Psoas muscle (tissue), 8 donors: ENCODE measurements around the gene TMEM135. TPM values are rescaled to one million over a fixed set of nuclear protein-coding genes. Genes with fewer than 3 reads are reported as not detected.
"Not testable (repeated sequence)": the region's sequence is repeated elsewhere in the genome, so short reads cannot be mapped to it uniquely, and the experiment has no call there.

Experiments used
- ATAC-seq, 4 donors: fragments of 200-7000 bp; cut with Tn5 transposase; one replicate each; pipeline ENCODE4 v1.9.1; 2020; ENCODE audit warnings: moderate library complexity in 3 of 4, mild to moderate bottlenecking in 2 of 4
- DNase-seq, 2 donors: peaks; one replicate each; pipeline ENCODE4 v3.0.0-alpha.2; 2020
- H3K27ac ChIP-seq: fragments of 200-600 bp; one replicate; pipeline ENCODE4 v1.8.0; 2022
- H3K27me3 ChIP-seq, 3 donors: fragments of 200-600 bp in 1 of 3; one replicate each; pipeline versions ENCODE4 v1.6.1 to v1.8.0; 2013 to 2022; ENCODE audit warnings: low read length in 2 of 3, mild to moderate bottlenecking in 2 of 3, moderate library complexity in 1 of 3; ENCODE audit not compliant: insufficient read depth in 3 of 3
- H3K36me3 ChIP-seq, 2 donors: fragments of 200-600 bp in 1 of 2; one replicate each; pipeline versions ENCODE4 v1.6.1 to v1.8.0; 2013 to 2022; ENCODE audit warnings: low read depth in 1 of 2, mild to moderate bottlenecking in 1 of 2, moderate library complexity in 1 of 2; ENCODE audit not compliant: insufficient read depth in 1 of 2
- H3K4me1 ChIP-seq: fragments of 200-600 bp; one replicate; pipeline ENCODE4 v1.8.0; 2022
- H3K4me3 ChIP-seq: fragments of 200-600 bp; one replicate; pipeline ENCODE4 v1.8.0; 2022; ENCODE audit warnings: mild to moderate bottlenecking
- H3K9me3 ChIP-seq: fragments of 200-600 bp; one replicate; pipeline ENCODE4 v1.8.0; 2022
- WGBS, 3 donors: extraction: QIAGEN DNeasy Blood & Tissue Kit; methylation state at CpG; one replicate each; pipeline versions ENCODE4 v1.1.6 to v1.1.7; 2013; 5-methylcytosine and 5-hydroxymethylcytosine counted together
- intact Hi-C, 2 donors: fragments of 100-400 bp; cut with DNase I; formaldehyde crosslinking; loops; one replicate each; pipeline versions ENCODE4 v1.11.0 to v1.14.2; 2022
- polyA plus RNA-seq, 3 donors: library from polyadenylated mRNA; stranded (reverse); fragments of 200-250 nt; gene quantifications; one replicate each; pipeline ENCODE4 v1.2.3, GENCODE V29; 2013
- total RNA-seq, 4 donors: library from RNA; stranded (reverse); fragmentation: NEBNext Ultra II Directional in 2 of 4; extraction: Animal tissue kit (Norgen Biotek cat#: 25700) in 2 of 4; gene quantifications; one replicate each; pipeline versions ENCODE4 v1.2.1 to v1.2.4, GENCODE V29; 2021 to 2023
- TF ChIP-seq, protein P1 (sequence below): fragments of 200-600 bp; IDR thresholded peaks from one replicate; pipeline ENCODE4 v1.8.0; 2022; ENCODE audit warnings: antibody characterized with exemption
- donor health status: healthy with polysubstance abuse.
- donor health status: DM: no; HTN: no; CAD: no; lungs with moderate emphysema.
- donor health status: Bipolar disorder and iron deficiency.
- donor health status: healthy.
- donor health status: DM: yes; HTN: yes; CAD: no.
- donor health status: DM: no; HTN: no; CAD: no.
- donor health status: DM: no; HTN: no; CAD: no.
- donor health status: DM: yes; HTN: yes; CAD: no.

TMEM135 gene
- total and polyA plus RNA-seq, 7 donors: 4.1 to 26.6 (median 9.4) TPM

DNA sequence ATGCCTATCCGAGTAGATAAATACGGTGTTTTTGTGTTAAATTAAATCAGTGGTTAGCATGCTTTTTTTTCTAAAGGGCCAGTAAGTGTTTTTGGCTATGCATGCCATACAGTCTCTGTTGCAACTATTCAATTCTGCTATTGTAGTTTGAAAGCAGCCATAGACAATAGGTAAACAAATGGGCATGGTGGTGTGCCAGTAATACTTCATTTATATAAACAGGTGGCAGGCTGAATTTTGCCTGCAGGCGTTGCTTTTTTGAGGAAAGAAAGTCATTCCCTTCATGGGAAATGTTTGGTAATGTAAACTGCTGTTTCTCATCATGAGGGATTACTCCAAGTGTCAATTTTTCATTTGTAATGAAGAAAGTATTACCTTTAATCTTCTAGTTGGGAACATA, 106.5 kb downstream of the TMEM135 start:
- no peak for ATAC-seq
- WGBS, 3 donors: 57 to 73% (median 71%) methylated on average over 3 of the region's 3 CpGs

GRCh38 chr11:87148749-87149148, 111.0 kb downstream of the TMEM135 start:
- no peaks in the 10 kb centered on the region for H3K9me3 ChIP-seq
- TF ChIP-seq, protein P1, sequence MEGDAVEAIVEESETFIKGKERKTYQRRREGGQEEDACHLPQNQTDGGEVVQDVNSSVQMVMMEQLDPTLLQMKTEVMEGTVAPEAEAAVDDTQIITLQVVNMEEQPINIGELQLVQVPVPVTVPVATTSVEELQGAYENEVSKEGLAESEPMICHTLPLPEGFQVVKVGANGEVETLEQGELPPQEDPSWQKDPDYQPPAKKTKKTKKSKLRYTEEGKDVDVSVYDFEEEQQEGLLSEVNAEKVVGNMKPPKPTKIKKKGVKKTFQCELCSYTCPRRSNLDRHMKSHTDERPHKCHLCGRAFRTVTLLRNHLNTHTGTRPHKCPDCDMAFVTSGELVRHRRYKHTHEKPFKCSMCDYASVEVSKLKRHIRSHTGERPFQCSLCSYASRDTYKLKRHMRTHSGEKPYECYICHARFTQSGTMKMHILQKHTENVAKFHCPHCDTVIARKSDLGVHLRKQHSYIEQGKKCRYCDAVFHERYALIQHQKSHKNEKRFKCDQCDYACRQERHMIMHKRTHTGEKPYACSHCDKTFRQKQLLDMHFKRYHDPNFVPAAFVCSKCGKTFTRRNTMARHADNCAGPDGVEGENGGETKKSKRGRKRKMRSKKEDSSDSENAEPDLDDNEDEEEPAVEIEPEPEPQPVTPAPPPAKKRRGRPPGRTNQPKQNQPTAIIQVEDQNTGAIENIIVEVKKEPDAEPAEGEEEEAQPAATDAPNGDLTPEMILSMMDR: no peak
- no peak for ATAC-seq
- peaks cover 5% of the 10 kb centered on the region for H3K4me1 ChIP-seq
- WGBS, 3 donors: 75 to 81% (median 81%) methylated on average over 2 of the region's 2 CpGs
- intact Hi-C loops: no loop called here
- no peaks in the 10 kb centered on the region for H3K27me3 ChIP-seq
- H3K27ac ChIP-seq: no peak overlapping the region
- no peak overlapping the region for H3K4me3 ChIP-seq
- no peaks in the 10 kb centered on the region for H3K36me3 ChIP-seq
- no peak for DNase-seq

More for the DNA sequence above, 106.5 kb downstream of the TMEM135 start:
- H3K4me1 ChIP-seq: peaks cover 5% of the 10 kb centered on the region
- no peaks in the 10 kb centered on the region for H3K27me3 ChIP-seq
- no peaks in the 10 kb centered on the region for H3K36me3 ChIP-seq
- intact Hi-C loops: no loop called here
- no peak for DNase-seq
- H3K9me3 ChIP-seq: peaks cover 4% of the 10 kb centered on the region
- TF ChIP-seq, protein P1: no peak
- H3K4me3 ChIP-seq: no peak overlapping the region
- no peak overlapping the region for H3K27ac ChIP-seq

GRCh38 chr11:87149782-87150181, 112.0 kb downstream of the TMEM135 start:
- WGBS, 3 donors: 93 to 97% (median 96%) methylated on average over 7 of the region's 7 CpGs
- ATAC-seq, H3K4me3 ChIP-seq, intact Hi-C loops, DNase-seq, H3K27ac ChIP-seq, H3K27me3 ChIP-seq, H3K4me1 ChIP-seq, H3K9me3 ChIP-seq, H3K36me3 ChIP-seq: not testable (repeated sequence)

DNA sequence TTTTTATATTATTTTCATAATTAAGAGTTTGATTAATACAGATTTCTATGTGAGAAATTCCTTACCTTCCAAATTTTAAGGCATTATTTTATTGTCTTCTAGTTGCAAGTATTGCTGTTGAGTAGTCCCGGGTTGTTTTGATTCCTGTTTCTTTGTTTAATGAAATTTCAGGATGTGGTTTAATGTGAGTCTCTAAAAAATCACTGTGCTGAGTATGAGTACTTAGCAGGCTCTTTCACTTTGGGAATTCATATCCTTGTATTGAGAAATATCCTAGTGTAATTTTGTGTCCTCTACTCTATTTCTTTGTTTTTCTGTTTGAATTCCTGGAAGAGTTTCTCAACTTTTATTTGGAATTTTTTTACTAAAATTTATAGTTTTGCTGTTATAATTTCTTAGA, 113.2 kb downstream of the TMEM135 start:
- Histone ChIP-seq H3K27ac (no peak overlapping the region), H3K27me3 (no peaks in the 10 kb centered on the region), H3K36me3 (no peaks in the 10 kb centered on the region), H3K4me3 (no peak overlapping the region), H3K9me3 (no peaks in the 10 kb centered on the region), H3K4me1 (peaks cover 4% of the 10 kb centered on the region)
- intact Hi-C loops: no loop called here
- no peak for ATAC-seq
- TF ChIP-seq, protein P1: no peak
- no peak for DNase-seq
- 53 to 75% (median 67%) methylated on average over 1 of the region's 1 CpG for WGBS, 3 donors

DNA sequence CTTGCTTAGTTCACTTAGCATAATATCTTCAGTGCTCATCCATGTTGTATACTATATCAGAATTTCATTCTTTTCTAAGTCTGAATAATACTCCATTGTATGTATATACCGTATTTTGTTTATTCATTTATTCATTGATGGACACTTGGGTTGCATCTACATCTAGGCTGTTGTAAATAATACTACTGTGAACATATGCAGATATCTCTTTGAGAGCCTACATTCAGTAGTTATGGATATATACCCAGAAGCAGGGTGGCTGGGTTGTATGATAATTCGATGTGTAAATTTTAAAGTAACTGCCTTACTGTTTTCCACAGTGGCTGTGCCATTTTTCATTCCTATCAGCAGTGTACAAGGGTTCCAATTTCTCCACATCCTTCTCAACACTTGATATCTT, 116.5 kb downstream of the TMEM135 start:
- intact Hi-C loops: no loop called here
- WGBS, 3 donors: 95 to 98% (median 97%) methylated on average over 2 of the region's 2 CpGs

More for the DNA sequence above, 116.5 kb downstream of the TMEM135 start:
- no peaks in the 10 kb centered on the region for H3K36me3 ChIP-seq
- ATAC-seq (no peak), DNase-seq (no peak)
- peaks cover 9% of the 10 kb centered on the region for H3K4me1 ChIP-seq
- TF ChIP-seq, protein P1: no peak
- H3K4me3 ChIP-seq: no peak overlapping the region
- no peaks in the 10 kb centered on the region for H3K27me3 ChIP-seq
- H3K27ac ChIP-seq: no peak overlapping the region
- no peaks in the 10 kb centered on the region for H3K9me3 ChIP-seq
